ENCODE results near the gene KCNG3.

DNA sequence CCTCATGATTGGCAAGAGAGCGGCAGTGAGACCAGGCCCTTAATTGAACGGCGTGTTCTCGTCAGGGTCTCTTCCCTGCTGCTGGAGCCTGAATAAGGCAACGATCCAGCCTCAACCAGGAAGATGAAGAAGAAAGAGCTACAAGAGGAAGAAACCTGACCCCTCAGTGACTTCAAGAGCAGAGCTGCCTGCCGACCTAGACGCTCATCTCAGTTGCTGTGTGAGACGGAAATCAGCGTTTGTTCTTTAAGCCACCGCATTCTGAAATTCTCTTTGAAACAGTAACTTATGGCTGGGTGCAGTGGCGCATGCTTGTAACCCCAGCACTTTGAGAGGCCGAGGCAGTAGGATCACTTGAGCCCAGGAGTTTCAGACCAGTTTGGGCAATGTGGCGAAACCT lies 29.6 kb upstream of the KCNG3 start:
- TF ChIP-seq, protein P1, sequence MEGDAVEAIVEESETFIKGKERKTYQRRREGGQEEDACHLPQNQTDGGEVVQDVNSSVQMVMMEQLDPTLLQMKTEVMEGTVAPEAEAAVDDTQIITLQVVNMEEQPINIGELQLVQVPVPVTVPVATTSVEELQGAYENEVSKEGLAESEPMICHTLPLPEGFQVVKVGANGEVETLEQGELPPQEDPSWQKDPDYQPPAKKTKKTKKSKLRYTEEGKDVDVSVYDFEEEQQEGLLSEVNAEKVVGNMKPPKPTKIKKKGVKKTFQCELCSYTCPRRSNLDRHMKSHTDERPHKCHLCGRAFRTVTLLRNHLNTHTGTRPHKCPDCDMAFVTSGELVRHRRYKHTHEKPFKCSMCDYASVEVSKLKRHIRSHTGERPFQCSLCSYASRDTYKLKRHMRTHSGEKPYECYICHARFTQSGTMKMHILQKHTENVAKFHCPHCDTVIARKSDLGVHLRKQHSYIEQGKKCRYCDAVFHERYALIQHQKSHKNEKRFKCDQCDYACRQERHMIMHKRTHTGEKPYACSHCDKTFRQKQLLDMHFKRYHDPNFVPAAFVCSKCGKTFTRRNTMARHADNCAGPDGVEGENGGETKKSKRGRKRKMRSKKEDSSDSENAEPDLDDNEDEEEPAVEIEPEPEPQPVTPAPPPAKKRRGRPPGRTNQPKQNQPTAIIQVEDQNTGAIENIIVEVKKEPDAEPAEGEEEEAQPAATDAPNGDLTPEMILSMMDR (conservative IDR thresholded peaks at IDR 0.05): no peak
- TF ChIP-seq ZFX (IDR thresholded peaks at IDR 0.05): no peak
